ENCODE results near the gene PRKCA.
A peak's percentile ranks its signal among the peaks of the same experiment; 100 is the strongest.
"Not testable (repeated sequence)": the region's sequence is repeated elsewhere in the genome, so short reads cannot be mapped to it uniquely, and the experiment has no call there.

Gene PRKCA

DNA sequence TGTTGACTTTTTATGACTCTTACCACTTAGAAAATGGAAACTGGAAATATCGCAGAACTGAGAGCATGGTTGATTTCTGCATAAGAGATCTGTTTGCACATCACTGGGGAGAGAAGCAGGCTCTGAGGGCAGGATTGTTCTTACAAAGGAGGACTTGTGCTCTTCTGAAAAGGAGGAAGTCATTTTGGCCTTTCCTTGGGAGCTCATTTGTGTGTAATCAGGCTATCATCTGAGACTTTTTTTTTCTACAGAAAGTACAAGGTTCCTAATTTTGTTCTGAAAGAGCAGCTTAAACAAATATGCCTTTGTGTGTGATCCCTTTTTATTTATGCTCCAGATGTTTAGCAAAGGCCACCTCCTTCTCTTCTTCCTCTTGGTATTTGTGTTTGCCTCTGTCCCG, 386.8 kb downstream of the PRKCA start:
- DNase-seq = no peak

DNA sequence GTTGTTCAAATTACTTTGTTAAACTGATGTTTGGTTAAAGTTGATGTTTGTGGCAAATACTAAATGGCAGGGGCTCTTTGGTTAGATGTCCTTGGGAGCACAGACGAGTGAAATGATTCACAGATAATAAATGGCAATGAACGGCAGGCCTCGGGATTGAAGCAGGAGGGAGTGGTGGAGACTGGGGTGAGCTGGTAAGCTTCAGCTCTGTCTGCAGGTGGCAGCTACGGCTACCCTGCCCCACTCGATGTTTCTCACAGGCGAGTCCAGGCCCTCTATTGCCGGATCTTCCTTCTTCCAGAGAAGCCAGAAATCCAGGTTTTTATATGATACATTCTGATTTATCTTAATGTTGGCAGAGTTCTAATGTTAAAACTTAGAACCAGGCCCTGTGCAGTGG, 387.8 kb downstream of the PRKCA start:
- no peak for DNase-seq

DNA sequence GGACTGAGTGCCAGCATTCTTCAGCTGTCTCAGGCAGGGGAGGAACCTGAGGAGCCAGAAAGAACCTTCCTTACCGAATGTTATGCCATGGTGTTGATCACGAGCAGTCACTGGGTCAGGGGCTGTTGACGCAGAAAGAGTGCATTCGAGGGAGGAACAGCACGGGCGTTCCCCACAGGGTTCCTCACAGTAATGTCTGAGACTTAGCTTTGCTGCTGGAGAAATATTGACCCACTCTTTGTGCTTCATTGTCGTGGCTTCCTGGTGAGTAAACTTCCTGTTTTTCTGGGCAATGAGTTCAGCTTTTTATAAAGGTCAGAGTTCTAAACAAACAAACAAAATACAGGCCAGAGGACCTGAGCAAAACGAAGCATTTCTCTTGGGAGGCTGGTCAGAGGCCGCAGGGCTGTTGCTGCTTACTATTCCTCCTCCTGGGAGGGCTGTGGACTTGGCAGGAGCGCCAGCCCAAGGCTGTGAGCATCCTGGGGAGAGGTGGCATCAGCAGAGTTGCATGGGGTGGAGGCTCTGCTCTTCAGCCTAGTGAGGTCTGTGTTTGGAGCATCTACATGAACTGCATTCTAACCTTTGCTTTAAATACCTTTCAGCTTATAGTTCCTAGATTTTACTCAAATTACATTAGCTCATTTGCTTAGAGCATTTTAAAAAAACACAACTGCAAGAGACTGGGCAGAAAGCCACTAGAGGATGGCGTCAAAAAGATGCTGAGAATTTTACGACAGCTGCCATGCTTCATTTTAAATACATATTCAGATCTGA, 389.4 kb downstream of the PRKCA start:
- peak; percentile 21 for DNase-seq

DNA sequence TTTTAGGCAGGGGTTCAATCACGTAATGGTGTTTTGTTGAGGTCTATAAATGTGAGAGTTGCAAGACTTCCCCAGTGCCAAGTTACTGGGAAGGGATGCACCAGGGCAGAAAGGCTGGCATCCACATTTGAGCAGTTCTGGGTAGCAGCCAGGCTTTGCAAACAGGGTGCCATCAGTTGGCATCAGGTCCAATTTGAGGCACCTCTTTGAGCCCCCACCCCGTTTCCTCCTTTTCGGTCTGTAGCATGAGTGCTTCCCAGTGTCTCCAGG, 389.9 kb downstream of the PRKCA start:
- no peak for DNase-seq

DNA sequence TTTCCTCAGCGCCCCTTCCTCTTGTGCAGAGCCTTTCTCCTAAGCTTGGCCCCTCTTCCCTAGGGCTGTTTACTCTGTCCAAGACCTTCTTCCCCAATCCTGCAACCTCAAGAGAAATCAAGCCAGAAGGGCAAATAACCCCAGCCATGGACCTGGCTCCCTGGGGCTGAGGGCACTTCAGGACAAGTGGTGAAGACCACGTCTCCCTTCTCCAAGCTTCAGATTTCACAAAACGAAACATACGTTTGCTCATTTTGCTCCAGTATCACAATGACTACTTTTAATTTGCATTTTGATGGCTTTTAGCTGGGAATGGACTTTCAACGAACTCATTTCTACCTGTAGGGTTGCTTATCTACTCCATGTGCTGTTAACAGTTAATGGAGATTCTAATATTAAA, 392.7 kb downstream of the PRKCA start:
- DNase-seq = no peak

DNA sequence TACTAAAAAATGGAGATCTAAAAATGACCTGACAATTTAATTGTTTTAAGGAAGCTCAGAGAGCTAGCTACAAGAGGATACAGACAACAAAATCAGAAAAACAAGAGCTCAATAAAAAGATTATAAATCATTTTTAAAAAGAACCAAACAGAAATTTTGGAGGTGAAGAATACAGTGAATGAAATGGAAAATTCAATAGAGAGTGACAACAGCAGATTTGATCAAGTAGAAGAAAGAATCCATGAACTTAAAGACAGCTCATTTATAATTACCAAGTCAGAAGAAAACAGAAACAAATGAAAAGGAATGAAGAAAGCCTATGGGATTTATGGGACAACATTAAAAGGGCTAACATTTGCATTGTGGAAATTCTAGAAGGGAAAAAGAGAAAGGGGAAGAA, 395.9 kb downstream of the PRKCA start:
- no peak for DNase-seq

DNA sequence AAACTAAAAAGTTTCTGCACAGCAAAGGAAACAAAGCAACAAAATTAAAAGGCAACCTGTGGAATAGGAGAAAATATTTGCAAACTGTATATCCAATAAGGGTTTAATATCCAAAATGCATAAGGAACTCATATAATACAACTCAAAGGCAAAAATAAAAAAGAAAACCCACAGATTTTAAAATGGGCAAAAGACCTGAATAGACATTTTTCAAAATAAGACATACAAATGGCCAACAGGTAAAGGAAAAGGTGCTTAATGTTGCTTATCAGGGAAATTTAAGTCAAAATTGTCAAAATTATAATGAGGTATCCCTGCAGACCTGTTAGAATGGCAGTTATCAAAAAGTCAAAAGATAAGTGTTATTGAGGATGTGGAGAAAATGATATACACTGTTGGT, 399.0 kb downstream of the PRKCA start:
- no peak for DNase-seq

DNA sequence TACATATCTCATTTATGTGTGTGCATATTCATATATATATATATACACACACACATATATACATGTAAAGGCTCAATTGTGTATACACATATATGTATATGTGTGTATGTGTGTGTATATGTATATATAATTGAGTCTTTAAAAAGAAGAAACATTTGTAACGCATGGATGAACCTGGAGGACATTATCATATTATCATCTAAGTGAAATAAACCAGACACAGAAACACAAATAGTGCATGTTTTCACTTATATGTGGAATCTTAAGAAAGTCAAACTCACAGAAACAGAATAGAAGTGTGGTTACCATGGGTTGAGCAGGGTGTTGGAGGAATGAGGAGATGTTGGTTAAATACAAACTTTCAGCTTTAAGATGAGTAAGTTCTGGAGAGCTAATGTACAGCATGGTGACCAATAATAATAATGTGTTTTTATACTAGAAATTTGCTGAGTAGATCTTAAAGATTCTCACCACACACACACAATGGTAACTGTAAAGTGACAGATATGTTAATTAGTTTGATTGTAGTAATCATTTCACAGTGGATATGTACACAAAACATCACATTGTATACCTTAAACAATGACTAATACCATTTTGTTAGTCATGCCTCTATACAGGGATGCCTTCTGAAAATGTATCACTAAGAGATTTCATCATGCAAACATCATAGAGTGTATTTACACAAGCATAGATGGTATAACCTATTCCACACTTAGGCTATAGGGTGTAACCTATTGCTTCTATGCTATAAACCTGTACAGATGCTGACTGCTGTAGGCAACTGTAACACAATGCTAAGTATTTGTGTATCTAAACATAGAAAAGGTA, 399.9 kb downstream of the PRKCA start:
- no peak for DNase-seq

DNA sequence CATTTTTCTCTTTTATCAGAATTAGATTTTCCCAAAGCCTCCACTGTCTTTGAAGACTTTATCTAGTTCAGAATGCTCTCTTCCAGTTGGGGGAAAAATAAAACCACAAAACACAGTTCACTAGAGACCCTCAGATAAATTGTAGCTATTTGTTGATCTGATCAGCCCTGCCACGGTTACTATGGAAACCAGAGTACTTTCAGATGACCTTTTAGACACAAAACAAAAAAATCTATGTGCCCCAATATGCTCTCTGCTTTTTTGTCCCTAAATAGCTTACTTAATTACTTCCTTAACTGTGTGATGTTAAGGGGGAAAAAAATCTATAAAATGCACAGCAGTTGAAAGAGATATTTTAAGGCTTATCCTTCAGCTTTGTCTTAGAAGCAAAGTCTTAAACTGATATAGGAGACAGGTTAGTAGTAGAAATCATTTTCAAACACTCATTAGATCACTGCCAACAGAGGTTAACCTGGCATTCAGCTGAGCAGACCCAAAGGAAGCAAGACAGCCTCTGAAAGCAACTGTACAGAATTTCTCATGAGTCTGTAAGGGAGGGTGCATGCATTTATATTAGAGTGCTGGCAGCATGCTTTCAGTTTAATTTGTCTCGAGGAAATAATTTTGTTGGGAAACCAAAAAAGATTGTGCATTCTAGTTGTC, 402.6 kb downstream of the PRKCA start:
- no peak for DNase-seq

DNA sequence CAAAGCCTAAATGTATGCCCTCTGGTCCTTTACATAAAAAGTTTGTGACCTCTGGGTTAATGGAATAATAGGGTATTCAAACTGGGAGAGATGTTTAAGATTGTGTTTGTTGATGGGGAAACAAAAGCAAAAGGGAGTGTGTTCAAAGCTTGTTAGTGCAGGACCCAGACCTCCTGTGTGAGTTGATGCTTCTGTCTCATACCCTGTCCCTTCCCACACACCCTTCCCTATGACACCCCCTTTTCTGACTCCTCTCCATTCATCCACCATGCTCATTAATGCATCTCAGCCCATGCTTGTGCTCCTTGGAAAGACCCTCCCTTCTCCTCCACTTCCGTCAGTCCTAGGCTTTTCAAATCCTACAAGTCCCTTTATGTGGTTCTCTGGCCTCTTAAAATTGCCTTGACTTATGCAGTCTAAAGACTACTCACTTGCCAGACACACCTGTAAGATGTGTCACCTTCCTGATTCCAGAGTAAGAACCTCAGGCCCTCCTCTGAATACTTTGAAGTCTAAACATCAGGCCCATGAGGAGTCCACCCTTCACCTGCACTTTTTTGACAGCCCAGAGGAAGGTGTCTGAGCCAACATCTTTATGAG, 404.5 kb downstream of the PRKCA start:
- no peak for DNase-seq

DNA sequence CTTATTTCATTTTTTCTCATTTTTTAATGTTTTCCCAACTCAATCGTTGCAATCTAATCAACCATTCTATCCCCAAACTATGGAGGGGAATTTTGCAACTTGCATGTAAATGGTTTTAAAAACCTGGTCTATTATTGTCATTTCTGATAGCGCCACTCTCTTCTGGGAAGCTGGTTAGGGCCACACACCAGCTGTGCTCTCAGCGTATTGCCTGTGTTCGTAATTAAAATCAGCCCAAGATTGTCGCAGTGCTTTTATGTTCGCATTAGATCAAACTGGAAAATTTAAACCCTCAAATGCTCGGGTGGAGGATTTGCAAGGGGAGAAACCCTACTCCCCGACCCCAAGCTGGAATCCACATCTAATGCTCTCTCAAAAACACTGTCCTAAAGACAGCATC, 409.0 kb downstream of the PRKCA start:
- no peak for DNase-seq

DNA sequence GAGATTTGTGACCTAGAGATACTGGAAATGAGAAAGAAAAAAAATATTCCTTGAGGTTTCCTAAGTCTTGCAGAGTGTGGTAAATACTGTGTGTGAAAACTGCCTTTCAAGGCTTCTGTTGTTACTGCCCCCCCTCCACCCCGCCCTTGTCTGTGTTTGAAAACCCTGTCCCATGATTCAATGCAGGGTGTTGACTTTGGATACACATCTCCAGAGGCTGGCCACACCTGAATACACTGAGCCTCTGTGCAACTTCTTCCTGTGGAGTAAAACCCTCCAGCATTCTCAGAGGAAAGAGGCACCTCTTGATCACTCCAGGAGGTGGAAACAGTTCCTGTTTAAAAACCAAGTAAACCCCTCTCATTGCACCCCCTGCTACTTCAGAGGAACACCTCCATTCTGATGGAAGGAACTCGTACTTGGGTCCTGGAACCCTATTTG, 409.5 kb downstream of the PRKCA start:
- DNase-seq = no peak

DNA sequence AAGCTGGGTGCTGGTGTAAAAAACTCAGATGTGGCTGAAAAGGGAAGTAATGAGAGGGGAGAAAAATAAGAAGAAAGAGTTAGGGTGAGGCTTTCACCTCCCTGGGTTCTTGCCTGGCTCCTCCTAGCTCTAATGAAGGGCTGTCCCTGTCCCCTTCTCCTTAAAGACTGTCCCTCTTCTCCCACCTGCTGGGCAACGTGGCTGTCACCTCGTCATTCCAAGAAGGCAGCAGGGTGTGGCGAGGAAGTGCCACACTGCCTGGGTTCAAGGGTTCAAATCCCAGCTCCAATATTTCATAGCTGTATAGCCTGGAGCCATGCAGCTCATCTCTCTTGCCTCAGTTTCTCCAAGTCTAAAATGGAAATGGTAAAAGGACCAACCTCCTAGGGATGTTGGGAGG, 410.0 kb downstream of the PRKCA start:
- no peak for DNase-seq

DNA sequence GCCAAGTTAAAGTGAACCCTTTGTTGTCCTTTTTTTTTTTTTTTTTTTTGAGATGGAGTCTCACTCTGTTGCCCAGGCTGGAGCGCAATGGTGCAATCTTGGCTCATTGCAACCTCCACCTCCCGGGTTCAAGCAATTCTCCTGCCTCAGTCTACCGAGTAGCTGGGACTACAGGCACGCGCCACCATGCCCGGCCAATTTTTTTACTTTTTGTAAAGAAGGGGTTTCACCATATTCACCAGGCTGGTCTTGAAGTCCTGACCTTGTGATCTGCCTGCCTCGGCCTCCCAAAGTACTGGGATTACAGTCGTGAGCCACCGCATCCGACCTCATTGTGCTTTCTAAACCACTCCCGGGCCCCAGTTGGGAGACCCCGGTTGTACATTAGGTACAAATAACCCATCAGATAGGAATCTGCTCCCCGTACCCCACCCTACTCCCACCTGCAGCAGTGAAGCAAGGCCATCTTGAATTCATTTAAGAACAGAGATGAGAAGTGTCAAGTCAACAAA, 410.7 kb downstream of the PRKCA start:
- DNase-seq = not testable (repeated sequence)

DNA sequence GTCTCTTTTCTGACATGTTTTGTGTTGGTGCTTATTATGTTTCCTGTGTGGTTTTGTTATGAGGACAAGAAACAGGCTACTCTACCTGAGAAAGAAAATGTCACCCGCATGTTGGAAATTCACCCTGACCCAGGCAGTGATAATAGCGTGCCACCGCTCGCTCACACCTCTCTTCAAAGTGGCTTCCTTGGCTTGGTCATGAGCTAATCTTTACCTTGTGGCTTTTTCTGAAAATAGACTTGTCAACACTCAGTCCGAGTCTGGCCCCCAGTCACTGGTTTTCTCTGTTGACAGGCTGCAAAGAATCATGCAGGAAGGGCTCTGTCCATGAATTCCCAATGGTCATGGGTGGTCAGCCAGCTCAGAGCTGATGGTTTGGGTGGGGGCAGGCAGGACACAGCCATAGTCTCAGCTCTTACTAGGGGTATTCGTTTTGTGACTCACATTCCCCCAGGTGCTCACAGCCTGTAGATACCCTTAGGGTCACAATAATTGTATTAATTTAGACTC, 411.2 kb downstream of the PRKCA start:
- DNase-seq = no peak

DNA sequence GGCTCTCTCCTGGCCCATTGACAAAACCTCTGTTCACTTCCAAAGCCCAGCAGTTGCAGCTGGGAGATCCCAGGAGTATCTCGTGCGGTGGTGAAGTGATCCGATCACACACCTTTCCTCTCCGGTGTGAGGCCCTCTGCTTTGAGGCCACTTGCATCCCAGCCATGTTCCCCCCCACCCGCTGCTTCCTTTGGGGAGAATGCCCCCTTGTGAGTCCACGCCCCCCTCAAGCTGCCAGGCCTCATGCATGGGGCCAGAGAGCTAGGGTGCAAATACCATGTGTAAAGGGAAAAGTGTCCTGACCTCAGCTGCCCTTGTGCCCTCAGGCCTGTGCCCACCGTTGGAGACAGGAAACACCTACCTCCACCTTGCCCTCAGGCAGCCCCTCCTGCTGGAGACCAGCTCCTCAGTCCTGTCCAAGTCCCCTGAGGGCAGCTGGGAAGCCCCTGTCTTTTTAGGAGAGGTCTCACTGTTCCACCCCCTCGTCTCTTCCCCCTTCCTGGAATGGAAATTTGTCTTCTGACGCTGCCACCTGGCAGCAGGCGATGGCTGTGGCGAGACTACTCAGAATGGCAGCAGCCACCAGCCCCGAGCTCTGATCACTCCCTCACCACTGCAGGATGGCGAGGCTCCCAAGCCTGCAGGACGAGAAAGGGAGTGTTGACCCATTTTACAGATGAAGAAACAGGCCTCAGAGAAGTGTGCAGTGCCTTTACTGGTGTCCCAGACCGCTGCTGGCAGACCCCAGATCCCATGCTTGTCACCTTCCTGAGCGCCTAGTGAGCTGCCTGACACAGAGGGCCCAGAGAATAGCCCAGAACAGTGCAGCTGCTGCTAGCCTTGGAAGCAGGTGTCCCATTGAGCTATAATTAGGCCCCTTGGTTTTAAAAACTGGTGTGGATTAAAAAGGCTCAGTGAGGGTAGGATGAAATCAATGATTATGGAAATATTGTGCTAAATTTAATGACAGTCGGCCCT, 411.9 kb downstream of the PRKCA start:
- no peak for DNase-seq

DNA sequence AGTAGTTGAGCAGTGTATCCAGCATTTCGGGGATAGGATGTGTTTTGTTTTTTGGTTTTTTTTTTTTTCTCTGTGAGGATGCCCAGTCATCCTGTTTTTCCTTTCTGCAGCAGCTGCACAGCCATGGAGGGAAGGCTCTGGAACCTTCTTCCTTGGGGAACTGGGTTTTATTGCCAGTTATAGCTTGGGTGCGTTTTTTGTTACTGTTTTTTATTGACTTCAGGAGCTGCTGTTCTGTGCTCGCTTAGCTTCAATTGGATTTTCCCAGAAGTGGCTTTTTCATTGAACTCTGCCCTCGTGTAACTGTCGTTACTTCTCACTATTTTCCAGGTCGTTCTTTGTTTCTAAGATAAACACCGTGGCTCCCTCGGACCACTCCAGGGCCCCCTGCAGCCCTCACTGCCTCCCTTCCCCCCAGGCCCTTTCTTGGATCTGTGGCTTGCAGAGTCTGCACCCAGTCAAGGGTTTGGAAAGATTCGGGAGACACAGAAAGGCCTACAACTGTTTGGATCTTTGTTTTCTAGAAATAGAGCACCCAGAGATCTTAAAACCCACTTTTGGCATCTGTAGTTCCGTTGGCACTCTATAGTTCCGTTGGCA, 412.8 kb downstream of the PRKCA start:
- no peak for DNase-seq

DNA sequence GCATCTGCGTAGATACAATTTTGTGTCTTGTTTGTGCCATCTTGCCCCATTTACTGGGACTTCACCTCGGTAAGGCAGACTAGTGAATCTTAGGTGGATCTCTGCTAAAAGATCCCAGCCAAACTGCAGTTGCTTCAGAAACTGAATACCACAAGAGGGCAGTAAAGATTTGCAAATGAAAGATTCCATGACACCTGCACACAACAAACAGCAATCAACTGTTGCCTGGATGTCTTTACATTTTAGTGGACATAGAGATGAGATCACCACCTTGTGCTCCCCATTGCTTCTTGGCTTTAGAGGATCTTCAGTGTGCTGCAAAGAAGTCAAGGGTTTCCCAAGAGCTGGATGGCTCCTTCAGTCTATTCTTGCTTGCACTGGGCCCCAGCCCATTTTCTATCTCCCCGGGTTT, 413.3 kb downstream of the PRKCA start:
- DNase-seq = peak; percentile 54

DNA sequence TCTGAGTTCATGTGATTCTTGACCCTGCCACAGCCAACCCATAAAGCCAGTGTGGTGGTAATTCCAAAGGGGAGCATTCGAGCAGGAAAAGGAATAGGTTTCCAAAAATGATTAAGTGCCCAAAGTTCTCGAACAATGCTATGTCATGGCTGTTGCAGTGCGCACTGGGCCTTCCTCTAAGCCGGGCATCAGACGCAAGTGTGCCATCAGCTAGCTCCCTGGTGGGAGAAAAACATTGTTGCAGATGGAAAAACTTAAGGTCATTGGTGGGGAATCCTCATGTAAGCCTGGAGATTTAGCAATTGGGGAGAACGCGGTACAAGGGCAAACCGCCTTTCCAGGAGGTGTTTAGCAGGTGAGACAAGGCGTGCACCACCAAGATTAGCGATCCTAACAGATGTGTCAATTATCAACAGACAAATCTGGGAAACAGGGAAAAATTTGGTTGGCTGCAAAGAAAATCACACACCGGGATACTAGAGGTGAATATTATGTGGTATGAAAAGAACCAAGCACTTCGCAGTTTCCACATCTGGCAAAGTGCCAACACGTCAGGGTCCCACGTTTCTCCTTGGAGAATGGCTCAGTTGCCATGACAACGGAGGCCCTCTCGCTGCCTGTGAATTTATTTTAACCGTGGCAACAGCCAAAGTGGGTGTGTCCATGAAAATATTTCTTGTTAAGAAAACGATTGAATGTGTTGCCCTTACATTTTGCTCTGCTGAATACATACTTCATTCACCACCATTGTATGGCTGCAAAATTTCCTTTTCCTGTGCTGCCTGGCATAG, 414.0 kb downstream of the PRKCA start:
- peak; percentile 26 for DNase-seq

DNA sequence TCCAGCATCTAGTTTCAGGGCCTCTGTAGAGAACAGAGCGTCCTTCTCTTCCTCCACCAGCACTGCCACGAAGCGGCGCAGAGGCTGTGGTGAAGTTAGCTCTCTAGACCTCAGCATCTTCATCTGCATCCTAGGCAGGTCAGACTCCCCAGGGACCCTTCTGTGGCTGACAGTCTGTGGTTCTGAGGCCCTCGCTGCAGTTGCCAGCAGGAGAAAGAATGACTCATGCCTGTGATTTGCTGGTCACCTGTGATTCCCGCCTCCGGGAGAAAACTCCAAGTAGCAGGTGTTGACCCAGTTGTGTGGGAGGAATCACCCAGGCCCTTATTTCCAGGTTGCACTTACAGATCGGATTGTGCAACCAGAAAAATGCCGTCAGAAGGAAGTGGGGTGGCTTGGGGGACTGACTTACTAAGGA, 415.2 kb downstream of the PRKCA start:
- DNase-seq = no peak

Measured in fibroblast of skin of scalp (primary cell).